ENCODE measurements around the gene UNC13D.

UNC13D gene

GRCh38 chr17:75850928-75851692, 6.9 kb upstream of the UNC13D start:
- no peak for DNase-seq (ENCODE audit: low read depth)

GRCh38 chr17:75849724-75850123, 5.5 kb upstream of the UNC13D start:
- no peak for DNase-seq (ENCODE audit: low read depth)

GRCh38 chr17:75849279-75849646, 5.1 kb upstream of the UNC13D start:
- no peak for DNase-seq (ENCODE audit: low read depth)

GRCh38 chr17:75848523-75849278, 4.5 kb upstream of the UNC13D start:
- no peak for DNase-seq (ENCODE audit: low read depth)

GRCh38 chr17:75847614-75848522, 3.7 kb upstream of the UNC13D start:
- no peak for DNase-seq (ENCODE audit: low read depth)

GRCh38 chr17:75846692-75847613, 2.7 kb upstream of the UNC13D start:
- DNase-seq (ENCODE audit: low read depth) = no peak

GRCh38 chr17:75845933-75846691, 1.9 kb upstream of the UNC13D start:
- DNase-seq (ENCODE audit: low read depth) = no peak

GRCh38 chr17:75845058-75845711, 981 bp upstream of the UNC13D start:
- no peak for DNase-seq (ENCODE audit: low read depth)

GRCh38 chr17:75844530-75845057, 390 bp upstream of the UNC13D start:
- no peak for DNase-seq (ENCODE audit: low read depth)

- DNase-seq (ENCODE audit: low read depth) = no peak
Observed at GRCh38 chr17:75842963-75843576, 1.1 kb downstream of the UNC13D start.

GRCh38 chr17:75842411-75842810, 1.8 kb downstream of the UNC13D start:
- no peak for DNase-seq (ENCODE audit: low read depth)

- DNase-seq (ENCODE audit: low read depth) = no peak
Observed at GRCh38 chr17:75840799-75841164, 3.4 kb downstream of the UNC13D start.

- no peak for DNase-seq (ENCODE audit: low read depth)
Observed at GRCh38 chr17:75839942-75840798, 4.0 kb downstream of the UNC13D start.

GRCh38 chr17:75838410-75838809, 5.8 kb downstream of the UNC13D start:
- no peak for DNase-seq (ENCODE audit: low read depth)

GRCh38 chr17:75837899-75838298, 6.3 kb downstream of the UNC13D start:
- DNase-seq (ENCODE audit: low read depth) = no peak

GRCh38 chr17:75836605-75837004, 7.6 kb downstream of the UNC13D start:
- DNase-seq (ENCODE audit: low read depth) = no peak

- DNase-seq (ENCODE audit: low read depth) = no peak
Observed at GRCh38 chr17:75835654-75835987, 8.6 kb downstream of the UNC13D start.

GRCh38 chr17:75834928-75835653, 9.1 kb downstream of the UNC13D start:
- no peak for DNase-seq (ENCODE audit: low read depth)

All from fibroblast of the conjunctiva (primary cell).